GM20431 (cell line): ENCODE results near the gene PPP3CA.
"Not testable (repeated sequence)": the region's sequence is repeated elsewhere in the genome, so short reads cannot be mapped to it uniquely, and the experiment has no call there.

ENCODE experiments used
- in situ Hi-C: fragments of 300-500 bp; cut with MseI, MboI; formaldehyde crosslinking; loops from one replicate; pipeline ENCODE4 v1.15.0; 2020; ENCODE audit warnings: low sequenced_read_pairs; ENCODE audit not compliant: unreplicated experiment

PPP3CA gene

GRCh38 chr4:101157415-101158133 lies 189.8 kb downstream of the PPP3CA start:
- in situ Hi-C loops, result no loop called here

DNA sequence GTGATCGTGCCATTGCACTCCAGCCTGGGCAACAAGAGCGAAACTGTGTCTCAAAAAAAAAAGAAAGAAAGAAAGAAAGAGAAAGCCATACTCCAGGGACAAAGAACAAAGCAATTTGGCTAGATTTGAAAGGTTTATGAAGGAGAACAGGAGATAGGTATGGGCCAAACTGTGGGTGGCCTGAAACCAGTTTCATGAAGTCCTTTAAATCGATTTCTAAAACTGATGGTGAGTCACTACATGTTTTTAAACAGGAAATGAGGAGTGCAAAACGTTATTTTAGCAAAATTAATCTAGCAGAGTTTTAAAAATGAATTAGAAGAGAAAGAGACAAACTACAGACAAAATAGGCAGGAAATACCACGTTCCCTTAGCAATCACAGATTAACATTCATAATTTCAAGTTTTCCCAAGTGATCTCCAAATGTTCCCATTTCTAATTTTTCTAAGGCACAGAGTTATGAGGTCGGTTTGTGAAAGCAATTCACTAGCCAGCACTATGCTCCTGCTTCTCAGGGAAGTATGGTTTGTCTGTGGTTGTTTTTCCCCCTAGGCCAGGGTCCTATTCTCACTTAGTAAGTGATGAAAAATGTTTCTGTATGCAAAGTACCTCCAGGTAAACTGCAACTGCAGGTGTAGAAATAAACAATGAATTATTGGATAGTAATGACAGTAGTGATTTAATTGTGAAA lies 190.6 kb downstream of the PPP3CA start:
- in situ Hi-C loops, result no loop called here

DNA sequence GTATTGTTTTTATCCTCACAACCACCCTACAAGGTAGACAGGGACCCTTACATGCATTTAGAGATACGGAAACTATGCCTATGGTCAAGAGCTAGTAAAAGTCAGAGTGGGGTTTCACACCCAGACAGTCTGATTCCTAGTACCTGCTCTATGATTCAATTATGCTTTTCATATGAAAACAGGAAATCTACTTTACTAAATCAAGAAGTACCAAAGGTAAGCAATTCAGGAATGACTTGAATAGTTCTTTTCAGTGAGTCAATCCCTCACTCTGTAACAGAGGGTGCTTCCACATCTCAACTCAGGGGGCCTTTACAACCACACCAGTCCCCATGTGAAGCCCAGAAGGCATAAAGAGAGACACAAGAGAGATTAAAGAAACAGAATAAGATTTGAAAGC lies 191.4 kb downstream of the PPP3CA start:
- in situ Hi-C loops, result no loop called here

GRCh38 chr4:101155368-101155767 lies 192.0 kb downstream of the PPP3CA start:
- in situ Hi-C loops, result no loop called here

DNA sequence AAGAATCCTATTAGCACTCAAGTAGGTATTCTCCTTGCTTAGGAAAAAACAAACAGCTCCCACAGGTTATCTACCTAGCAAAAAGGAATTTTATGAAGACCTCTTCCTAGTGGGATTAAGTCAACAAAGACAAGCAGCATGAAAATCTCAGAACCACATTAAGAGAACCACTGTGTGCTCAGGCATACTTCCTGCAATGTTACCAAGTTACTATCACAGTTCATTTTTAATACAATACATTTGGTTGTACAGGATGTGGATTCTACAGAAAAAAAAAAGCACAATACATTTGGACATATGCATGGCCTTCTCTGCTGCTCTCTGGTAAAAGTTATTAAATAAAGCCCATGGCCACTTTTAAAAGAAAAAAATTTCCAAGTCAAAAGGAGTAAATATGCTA lies 193.7 kb downstream of the PPP3CA start:
- in situ Hi-C loops, result no loop called here

DNA sequence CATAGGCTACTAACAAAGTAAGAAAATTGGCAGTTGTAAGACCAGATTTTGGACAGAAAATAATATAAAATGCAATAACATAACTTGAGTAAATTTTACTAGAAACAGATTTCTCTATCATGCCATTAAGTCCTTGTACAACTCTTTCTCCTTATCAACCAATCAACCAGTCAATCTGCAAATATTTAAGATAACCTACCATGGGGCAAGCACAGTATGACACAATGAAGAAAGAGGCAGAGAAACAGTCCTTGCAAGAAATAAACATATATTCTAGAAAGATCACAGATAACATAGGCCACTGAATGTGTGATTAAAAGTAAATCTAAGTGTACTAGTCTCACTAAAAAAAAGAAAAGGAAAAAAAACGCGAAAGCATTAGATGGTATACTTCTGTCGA lies 194.8 kb downstream of the PPP3CA start:
- in situ Hi-C loops, result no loop called here

DNA sequence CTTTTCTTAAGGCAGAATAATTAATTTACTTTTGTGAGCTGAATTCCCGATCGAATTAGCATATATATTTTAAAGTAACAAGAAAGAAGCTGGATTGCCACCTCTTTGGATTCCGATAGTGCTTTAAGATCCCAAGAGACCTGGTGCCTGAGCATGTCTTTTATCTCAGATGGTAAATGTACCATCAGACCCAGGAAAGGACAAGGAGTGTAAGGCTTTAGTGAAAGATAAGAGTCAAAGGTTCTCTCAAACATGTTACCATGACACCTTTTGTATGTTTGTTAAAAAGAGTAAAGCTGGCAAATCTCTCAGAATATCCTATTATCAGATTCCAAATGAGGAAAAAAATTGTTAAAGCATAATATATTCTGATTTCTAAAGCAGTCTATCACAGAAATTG lies 198.8 kb downstream of the PPP3CA start:
- in situ Hi-C loops, result no loop called here

- in situ Hi-C loops, result no loop called here
These were observed 200.0 kb downstream of the PPP3CA start for GRCh38 chr4:101147283-101147682.

- in situ Hi-C loops, result no loop called here
These were observed 202.3 kb downstream of the PPP3CA start for GRCh38 chr4:101145021-101145420.

DNA sequence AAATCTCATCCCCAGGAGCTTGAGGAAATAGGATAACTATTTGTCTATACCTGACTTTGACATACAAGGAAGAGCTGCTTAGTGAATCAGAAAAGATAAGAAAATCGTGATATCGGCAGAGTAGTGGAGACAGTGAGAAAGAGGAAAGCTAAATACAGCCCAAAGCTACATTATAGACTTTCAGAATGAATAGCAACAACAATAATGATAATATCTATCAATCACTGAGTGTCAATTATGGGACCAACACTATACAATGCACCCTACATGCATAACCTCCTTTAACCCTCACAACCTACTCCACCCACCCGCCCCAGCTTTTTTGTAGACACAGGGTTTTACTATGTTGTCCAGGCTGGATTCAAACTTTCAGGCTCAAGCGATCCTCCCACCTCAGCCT lies 205.1 kb downstream of the PPP3CA start:
- in situ Hi-C loops, result no loop called here

GRCh38 chr4:101141855-101142254 lies 205.5 kb downstream of the PPP3CA start:
- in situ Hi-C loops, result no loop called here

DNA sequence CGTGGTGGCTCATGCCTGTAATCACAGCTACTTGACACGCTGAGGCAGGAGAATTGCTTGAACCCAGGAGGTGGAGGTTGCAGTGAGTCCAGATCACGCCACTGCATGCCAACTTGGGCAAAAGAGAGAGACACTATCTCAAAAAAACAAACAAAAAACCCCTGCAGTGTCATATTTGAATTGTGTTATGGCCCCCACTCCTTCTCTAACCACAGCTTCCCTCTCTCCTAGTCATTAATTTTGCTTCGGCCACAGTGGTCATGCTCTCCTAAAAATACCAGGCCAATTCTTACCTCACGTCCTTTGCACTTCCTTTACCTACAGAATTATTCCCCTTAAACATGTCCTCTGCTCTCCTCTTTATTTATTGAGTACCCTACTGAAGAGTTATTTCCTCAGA lies 206.1 kb downstream of the PPP3CA start:
- in situ Hi-C loops, result no loop called here

DNA sequence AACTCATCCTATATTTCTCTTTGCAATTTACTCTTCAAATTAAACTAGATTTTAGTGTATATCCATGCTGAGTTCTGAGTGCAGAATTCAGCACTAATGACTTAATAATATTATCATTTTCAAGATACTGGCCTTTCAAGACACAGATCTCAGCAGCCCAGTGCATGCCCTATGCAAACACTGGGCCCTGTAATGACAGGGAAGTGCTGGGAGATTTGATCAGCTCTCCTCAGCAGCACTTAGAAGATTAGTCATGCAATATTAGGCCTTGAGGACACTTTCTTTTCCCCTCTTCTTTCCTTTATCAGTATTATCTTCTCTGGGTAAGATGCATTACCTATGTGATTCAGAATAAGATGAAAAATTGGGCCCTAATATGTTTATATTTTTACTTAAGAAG lies 207.1 kb downstream of the PPP3CA start:
- in situ Hi-C loops, result no loop called here

DNA sequence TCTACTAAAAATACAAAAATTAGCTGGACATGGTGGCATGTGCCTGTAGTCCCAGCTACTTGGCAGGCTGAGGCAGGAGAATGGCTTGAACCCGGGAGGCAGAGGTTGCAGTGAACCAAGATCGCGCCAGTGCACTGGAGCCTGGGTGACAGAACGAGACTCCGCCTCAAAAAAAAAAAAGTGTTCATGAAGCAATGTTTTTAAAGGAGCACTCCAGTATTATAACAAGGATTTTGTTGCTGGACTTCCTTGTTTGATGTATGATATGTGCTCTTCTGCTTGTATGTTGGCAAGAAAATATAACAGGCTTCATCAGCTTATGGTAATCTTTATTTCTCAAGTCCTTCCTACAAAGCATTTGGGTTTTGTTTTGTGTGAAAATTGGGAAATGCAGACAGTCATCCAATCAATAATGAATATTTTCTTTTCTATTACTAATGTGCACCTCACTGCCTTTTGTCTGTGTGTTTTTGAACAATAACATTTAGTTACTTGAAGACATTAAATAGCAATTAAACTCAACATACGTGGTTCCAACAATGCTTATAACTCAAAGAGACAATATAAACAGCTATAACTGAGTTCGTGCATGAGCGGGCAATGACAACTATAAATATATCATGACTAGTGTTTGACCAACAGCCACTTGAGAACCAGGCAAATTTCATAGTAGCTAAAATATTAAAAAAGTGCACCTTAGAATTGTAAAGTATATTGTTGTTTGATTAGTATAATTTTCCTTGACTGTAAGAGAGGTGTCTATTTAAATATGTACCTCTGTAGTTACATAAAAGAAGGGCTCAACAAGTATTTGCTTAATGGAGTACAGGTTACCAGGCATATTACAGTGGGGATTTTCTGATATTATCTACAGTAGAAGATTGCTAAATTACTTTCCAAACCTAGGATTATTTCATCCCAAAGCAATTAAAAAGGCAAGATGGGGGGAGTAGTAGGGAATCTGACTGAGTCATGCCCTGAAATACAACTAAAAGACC lies 210.7 kb downstream of the PPP3CA start:
- in situ Hi-C loops, result no loop called here

GRCh38 chr4:101135371-101136010 lies 211.8 kb downstream of the PPP3CA start:
- in situ Hi-C loops, result no loop called here

DNA sequence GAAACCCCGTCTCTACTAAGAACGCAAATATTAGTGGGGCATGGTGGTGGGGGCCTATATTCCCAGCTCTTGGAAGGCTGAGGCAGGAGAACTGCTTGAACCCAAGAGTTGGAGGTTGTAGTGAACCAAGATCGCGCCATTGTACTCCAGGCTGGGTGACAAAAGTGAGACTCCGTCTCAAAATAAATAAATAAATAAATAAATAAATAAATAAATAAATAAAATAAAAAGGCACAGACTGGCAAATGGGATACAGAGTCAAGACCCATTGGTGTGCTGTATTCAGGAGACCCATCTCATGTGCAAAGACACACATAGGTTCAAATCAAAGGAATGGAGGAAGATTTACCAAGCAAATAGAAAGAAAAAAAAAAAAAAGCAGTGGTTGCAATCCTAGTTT lies 216.3 kb downstream of the PPP3CA start:
- in situ Hi-C loops, result not testable (repeated sequence)

GRCh38 chr4:101128898-101129297 lies 218.4 kb downstream of the PPP3CA start:
- in situ Hi-C loops, result not testable (repeated sequence)

DNA sequence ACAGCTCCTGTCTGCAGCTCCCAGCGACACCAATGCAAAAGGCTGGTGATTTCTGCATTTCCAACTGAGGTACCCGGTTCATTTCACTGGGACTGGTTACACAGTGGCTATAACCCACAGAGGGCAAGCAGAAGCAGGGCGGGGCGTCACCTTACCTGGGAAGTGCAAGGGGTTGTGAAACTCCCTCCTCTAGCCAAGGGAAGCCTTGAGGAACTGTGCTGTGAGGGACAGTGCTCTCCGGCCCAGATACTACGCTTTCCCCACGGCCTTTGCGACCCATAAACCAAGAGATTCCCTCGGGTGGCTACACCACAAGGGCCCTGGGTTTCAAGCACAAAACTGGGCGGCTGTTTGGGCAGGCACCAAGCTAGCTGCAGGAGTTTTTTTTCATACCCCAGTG lies 218.9 kb downstream of the PPP3CA start:
- in situ Hi-C loops, result no loop called here

DNA sequence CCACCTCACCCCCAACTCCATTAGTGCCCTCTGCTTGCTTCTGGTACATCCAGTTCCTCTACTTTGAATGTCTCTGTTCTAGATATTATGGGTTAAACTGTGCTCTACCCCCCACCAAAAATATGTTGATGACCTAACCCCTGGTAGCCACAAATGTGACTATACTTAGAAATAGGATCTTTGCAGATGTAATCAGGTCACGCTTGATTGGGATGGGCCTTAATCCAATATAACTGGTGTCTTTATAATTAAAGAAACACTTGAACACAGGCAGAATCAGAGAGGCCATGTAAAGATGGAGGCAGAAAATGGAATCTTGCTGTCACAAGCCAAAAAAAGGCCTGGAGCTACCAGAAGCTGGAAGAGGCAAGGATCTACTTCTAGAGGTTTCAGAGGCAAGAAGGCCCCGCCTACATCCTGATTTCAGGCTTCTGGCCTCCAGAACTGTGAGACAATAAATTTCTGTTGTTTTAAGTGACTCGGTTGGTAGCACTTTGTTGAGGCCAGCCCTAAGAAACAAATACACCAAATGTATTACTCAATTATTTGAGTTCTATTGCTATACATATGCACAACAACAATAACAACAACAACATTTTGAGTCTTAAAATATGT lies 220.0 kb downstream of the PPP3CA start:
- in situ Hi-C loops, result no loop called here

DNA sequence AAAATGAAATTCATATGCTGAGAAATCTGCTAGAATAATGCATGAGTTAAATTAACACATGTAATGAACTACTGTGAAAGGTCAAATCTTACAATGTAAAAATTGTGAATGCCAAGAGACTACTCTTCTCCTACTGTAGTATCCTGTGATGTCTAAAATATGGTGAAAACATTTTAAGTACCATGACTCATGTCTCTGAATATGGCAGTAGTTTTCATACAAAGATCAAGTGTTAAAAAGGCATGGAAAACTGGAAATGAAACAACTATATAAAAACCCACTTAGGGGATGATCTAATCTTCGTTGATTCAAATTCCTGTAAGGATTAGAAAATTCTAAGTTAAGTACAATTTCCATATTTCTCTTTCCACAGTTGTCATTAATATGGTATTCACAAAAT lies 221.3 kb downstream of the PPP3CA start:
- in situ Hi-C loops, result no loop called here
